Measurements from ENCODE around the gene CFAP77.

CFAP77 gene

GRCh38 chr9:132585954-132586829, 176.2 kb downstream of the CFAP77 start:
- DNase-seq = no peak

GRCh38 chr9:132586830-132587591, 177.0 kb downstream of the CFAP77 start:
- DNase-seq = no peak

DNA sequence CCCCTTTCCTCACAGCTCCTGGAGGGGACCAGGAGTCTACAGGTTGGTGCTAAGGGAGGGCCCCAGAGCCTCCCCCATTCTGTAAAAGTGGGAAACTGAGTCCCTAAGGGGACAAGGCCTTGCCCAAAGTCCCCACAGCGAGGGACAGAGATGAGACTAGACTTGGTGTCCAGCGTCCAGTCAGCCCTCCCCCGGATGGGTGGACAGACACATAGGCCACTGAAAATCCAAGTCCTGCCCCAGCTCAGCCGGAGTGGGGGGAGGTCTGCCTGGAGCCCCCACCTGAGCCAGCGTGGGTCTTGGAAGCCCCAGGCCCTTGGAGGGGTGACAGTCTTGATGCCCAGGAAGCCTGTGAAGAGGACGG, 177.6 kb downstream of the CFAP77 start:
- DNase-seq = no peak

- no peak for DNase-seq
These were observed 178.1 kb downstream of the CFAP77 start for GRCh38 chr9:132588098-132588497.

- no peak for DNase-seq
These were observed 178.6 kb downstream of the CFAP77 start for GRCh38 chr9:132588501-132589147.

- no peak for DNase-seq
These were observed 179.4 kb downstream of the CFAP77 start for GRCh38 chr9:132589148-132590036.

DNA sequence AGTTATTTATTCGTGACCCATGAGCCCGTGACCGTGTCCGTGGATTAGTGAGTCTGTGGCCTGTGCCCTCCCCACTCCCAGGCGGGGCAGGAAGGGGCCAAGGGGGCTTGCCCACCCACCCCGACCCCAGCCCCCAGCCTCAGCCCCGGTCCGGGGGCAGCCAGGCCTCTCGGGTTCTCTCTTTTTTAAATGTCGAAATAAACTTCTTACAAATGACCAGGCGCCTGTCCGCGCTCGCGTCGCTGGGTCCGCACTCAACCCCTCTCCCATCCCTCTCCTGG, 180.0 kb downstream of the CFAP77 start:
- no peak for DNase-seq

DNA sequence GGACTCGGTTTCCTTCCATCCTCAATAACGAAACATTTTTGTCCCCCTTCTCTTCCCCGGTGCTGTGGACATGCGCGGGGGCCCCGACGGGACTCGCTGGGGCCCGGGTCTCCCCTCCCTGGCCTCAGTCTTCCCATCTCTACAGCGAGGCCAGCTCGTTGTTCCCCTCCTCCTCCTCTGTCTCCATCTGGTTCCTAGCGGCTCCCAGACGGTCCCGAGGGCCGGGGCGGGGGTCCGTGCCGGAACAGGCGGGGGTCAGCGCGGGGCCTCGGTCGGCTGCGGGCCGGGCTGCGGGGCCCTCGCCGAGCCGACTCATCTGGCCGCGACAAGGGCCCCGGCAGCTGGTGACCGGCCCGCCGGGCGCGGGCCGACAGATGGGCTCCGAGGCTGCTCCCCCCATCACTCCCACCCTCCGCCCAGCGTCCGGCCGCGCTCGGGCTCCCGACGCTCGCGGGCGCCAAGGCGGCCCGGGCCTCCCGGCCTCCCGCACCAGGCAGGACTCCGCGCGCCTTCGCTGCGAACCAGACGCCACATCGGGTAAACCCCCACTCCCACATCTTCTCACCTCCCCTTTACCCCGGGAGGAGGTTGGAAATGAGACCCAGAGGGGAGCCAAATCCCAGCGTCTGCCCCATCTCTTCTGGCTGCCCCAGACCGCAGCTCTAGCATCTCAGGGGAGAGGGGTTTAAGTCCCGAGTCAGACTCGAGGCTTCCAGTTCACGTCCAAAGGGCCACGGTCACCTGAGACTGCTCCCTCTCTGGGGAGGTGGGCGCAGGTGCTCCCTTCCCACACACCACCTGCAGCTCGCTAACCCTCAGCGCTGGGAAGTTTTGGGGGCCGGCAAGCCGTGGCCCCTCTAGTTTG, 180.5 kb downstream of the CFAP77 start:
- DNase-seq = no peak

- no peak for DNase-seq
These were observed 181.2 kb downstream of the CFAP77 start for GRCh38 chr9:132591244-132591643.

GRCh38 chr9:132591751-132592314, 181.8 kb downstream of the CFAP77 start:
- DNase-seq = no peak

- DNase-seq = no peak
These were observed 182.4 kb downstream of the CFAP77 start for GRCh38 chr9:132592451-132592850.

DNA sequence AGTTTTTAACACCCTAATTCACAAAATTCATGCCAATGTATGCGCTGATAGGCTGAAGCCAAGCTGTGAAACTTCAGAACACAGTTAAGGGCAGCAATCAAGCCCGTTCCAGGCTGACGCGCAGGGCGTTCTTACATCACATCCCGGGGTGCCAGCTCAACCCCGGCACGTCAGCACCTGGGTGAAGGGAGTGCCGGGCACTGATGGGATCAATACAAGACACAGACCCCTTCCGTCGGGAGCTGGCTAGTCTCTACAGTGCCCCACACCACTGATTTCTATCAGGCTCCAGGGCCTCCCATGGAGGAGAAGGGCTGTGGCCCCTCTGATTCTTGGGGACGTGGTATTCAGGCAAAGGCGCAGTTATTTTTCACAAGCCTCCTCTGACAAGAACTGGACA, 184.4 kb downstream of the CFAP77 start:
- DNase-seq = no peak

GRCh38 chr9:132595319-132595718, 185.3 kb downstream of the CFAP77 start:
- no peak for DNase-seq

- DNase-seq = no peak
These were observed 186.2 kb downstream of the CFAP77 start for GRCh38 chr9:132596200-132596599.

GRCh38 chr9:132597073-132597775, 187.2 kb downstream of the CFAP77 start:
- DNase-seq = no peak

DNA sequence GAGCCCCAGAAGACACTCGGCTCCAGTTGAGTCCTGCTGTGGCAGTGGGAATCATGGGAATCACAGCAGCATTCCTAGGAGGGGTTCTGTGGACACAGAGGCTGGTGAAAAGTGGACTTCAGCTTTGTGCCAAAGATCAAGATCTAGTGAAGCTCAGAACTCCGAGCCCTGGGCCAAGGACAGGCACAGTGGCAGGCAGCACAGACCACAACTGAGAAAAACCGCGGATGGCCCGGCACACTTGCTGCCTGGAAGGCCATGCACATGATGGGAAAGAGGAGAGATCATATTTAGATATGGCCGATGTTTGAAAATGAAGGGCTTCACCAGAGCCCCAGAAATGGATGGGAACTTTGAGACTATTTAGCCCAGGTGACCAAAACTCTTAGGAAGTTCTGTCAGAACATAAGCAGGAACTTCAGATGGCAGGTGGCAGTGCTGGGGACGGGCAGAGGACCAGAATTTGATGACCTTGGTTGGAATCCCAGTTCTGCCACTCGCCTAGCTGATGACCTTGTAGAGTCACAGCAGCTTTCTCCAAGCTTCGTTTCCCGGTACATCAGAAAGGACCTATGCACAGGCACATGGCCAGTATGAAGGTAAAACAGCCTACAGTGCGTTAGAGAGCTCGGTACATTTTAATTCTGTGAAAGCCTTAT, 190.4 kb downstream of the CFAP77 start:
- no peak for DNase-seq

- no peak for DNase-seq
These were observed 192.2 kb downstream of the CFAP77 start for GRCh38 chr9:132602207-132602606.

GRCh38 chr9:132605387-132605786, 195.4 kb downstream of the CFAP77 start:
- no peak for DNase-seq

DNA sequence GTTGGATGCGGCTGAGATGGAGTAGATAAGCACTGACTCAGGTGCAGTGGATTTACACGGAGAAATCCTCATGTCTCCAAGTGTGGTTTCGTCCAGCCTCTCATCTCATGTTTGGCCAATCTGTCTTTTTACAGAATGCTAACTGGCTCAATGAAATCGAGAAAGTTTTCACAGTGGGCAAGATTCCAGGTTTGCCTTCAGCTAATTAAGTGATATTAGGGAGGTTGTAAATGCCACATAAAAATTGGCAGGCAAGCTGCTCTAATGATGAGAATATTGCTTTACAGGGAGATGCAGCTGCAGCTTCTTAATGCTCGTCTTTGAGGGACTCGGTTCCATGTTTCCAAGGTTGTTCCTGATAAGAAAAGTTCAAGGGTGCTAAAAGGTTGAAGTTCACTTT, 196.1 kb downstream of the CFAP77 start:
- DNase-seq = no peak

DNA sequence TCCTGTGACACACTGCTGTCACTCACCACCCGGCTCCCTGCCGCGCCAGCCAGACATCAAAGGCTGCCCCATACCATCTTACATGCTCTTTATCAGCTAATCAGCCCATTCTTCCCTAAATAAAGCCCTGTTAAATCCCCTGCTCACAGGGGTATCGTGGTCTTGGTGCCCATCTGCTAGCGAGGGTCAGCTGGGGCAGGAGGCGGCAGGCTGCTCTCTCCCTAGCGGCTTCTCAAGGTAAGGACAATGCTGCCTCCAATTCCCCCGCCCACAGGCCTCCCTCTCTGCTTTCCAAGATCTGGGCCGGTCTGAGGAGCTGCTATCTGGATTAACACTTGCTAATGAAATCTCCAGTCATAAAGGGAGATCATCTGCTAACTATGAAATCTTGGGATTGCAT, 199.2 kb downstream of the CFAP77 start:
- DNase-seq = no peak

All from DMS79 (cell line).